ENCODE measurements around the gene SH3TC1. TPM values are rescaled to one million over a fixed set of nuclear protein-coding genes. Genes with fewer than 3 reads are reported as not detected.

The SH3TC1 gene
- total RNA-seq, 2 experiments from 2014 or later: 11.1 to 18.3 TPM

DNA sequence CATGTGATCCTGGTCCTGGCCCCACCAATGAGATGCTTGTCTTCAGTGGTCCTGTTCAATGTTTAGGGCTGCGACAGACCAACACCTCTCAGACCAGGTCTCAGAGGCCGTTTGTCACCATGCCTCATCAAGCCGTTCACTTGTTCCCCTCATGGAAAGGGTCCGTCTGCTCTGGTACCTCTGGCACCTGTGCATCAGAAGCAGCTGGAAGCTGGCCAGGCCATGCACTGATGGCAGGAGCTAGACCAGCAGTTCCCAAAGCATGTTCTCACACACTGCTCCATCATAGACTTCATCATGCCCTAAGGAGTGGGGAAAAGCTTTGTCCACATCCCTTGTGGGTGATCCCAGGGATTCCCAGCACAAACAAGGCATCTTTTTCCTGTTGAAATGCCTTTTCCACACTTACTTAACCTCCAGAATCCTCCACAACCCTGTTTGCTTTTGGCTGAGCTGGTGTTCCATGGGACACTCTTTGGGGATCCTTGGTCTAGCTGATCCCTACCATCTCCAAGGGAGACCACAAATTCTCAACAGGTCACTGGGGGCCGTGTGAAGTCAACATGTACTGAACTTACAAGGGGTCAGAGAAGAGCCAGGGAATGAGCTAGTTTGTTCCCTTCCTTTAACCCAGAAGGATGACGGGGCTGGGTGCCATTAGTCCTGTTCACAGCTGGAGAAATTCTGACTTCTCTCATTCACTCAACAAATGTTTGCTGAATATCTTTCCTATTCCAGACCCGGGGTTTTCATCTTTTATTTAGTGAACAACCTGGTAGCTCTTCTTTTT is 21.8 kb downstream of the SH3TC1 start:
- Mint-ChIP-seq H3K4me1 (peaks cover 26% of the 10 kb centered on the region), H3K27ac (no peak overlapping the region), H3K36me3 (ENCODE audit: low read depth) (peaks cover 20% of the 10 kb centered on the region), H3K9me3 (ENCODE audit: low read depth) (no peaks in the 10 kb centered on the region), H3K27me3 (no peaks in the 10 kb centered on the region), H3K4me3 (no peak overlapping the region)
- CTCF ChIA-PET: interaction anchor here (0.6 to 1.5 kb wide), 7 partner anchors 14 to 1717 kb away, joined by 3 to 4 read pairs (median 3); no protein-coding TSS in a partner anchor
- ATAC-seq (no peak), DNase-seq (no peak)
- intact Hi-C loops (cut with DNase I, micrococcal nuclease): no loop called here
- POLR2A ChIA-PET: no interaction called here

DNA sequence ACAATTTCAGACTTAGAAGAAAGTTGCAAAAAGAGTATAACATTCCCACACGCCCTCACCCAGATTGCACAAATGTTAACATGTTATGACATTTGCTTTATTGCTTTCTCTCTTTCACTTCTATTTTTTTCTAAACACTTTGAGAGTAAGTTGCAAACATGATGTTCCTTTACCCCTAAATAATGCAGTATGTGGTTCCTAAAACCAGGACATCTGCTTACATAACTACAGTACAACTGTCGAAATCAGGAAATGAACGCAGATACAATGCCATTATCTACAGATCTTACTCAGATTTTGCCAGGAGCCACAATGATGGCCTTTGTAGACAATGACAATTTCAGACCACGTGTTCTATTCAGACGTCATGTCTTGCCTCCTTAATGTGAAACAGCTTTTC is 22.4 kb downstream of the SH3TC1 start:
- Mint-ChIP-seq H3K36me3 (ENCODE audit: low read depth) (peaks cover 21% of the 10 kb centered on the region), H3K9me3 (ENCODE audit: low read depth) (no peaks in the 10 kb centered on the region), H3K27ac (no peak overlapping the region), H3K27me3 (no peaks in the 10 kb centered on the region), H3K4me3 (no peak overlapping the region), H3K4me1 (peaks cover 28% of the 10 kb centered on the region)
- DNase-seq (no peak), ATAC-seq (peak; percentile 82)
- ChIA-PET POLR2A (no interaction called here), CTCF (interaction anchor here (0.6 to 1.5 kb wide), 6 partner anchors 14 to 386 kb away, joined by 3 to 4 read pairs (median 3); no protein-coding TSS in a partner anchor)
- intact Hi-C loops (cut with DNase I, micrococcal nuclease): no loop called here

DNA sequence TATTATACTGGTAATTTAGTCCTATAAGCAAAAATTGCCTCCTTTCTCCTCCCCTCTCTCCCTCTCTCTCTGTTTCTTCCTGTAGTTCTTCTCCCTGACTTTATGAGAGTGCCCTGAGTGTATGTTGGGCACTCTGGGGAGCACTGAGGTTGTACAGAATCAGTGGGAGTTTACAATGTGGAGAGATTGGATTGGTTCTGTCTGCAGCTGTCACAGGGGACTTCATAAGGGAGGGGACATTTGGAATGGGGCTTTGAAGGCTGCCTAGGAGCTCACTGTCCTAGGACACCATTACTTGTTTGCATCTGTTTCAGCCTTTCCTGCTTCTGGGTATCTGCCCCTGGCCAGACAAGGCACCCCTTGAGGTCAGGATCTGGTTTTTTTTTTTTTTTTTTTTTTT is 22.9 kb downstream of the SH3TC1 start:
- ChIA-PET CTCF (interaction anchor here (0.7 to 1.3 kb wide), 2 partner anchors 20 to 385 kb away, joined by 3 to 4 read pairs; no protein-coding TSS in a partner anchor), POLR2A (no interaction called here)
- no peak for DNase-seq
- no peak for ATAC-seq
- Mint-ChIP-seq H3K9me3 (ENCODE audit: low read depth) (no peaks in the 10 kb centered on the region), H3K27me3 (no peaks in the 10 kb centered on the region), H3K4me3 (no peak overlapping the region), H3K4me1 (peaks cover 28% of the 10 kb centered on the region), H3K27ac (no peak overlapping the region), H3K36me3 (ENCODE audit: low read depth) (peaks cover 24% of the 10 kb centered on the region)
- intact Hi-C loops (cut with DNase I, micrococcal nuclease): no loop called here

DNA sequence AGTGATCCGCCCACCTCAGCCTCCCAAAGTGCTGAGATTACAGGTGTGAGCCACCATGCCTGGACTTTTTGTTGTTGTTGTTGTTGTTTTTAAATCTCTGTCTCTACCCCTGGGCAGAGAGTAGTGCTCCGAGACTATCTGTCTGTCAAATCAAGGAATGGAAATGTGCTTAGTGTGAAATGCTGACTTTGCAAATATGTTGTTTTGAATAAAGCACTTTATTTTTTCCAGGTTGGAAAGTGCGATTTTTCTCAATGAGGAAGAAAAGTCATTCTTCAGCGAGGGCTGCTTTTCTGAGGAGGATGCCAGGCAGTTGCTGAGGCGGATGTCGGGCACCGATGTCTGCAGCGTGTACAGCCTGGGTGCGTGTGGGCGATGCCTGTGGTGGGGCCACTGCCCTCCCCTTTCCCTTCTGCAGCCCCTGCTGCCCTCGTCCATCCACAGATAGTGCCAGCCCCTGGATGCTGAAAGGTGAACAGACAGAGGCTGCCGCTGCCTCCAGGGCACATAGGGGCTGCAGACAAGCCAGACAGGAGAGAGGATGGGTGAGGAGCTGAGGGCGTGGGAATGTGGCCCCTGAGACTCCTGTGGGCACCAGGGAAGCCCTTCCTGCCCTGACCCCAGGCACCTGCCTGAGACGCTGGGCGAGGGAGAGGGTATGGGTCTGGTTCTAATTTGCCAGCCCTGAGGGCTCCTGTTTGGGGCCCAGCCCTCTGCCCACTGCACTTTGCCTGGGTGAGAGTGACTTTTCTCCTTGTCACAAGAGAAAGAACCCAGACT is 23.7 kb downstream of the SH3TC1 start:
- Mint-ChIP-seq H3K36me3 (ENCODE audit: low read depth) (peaks cover 24% of the 10 kb centered on the region), H3K4me1 (peaks cover 28% of the 10 kb centered on the region), H3K9me3 (ENCODE audit: low read depth) (no peaks in the 10 kb centered on the region), H3K27me3 (no peaks in the 10 kb centered on the region), H3K4me3 (no peak overlapping the region), H3K27ac (no peak overlapping the region)
- ChIA-PET CTCF (no interaction called here), POLR2A (no interaction called here)
- DNase-seq (no peak), ATAC-seq (no peak)
- intact Hi-C loops (cut with DNase I, micrococcal nuclease): no loop called here

DNA sequence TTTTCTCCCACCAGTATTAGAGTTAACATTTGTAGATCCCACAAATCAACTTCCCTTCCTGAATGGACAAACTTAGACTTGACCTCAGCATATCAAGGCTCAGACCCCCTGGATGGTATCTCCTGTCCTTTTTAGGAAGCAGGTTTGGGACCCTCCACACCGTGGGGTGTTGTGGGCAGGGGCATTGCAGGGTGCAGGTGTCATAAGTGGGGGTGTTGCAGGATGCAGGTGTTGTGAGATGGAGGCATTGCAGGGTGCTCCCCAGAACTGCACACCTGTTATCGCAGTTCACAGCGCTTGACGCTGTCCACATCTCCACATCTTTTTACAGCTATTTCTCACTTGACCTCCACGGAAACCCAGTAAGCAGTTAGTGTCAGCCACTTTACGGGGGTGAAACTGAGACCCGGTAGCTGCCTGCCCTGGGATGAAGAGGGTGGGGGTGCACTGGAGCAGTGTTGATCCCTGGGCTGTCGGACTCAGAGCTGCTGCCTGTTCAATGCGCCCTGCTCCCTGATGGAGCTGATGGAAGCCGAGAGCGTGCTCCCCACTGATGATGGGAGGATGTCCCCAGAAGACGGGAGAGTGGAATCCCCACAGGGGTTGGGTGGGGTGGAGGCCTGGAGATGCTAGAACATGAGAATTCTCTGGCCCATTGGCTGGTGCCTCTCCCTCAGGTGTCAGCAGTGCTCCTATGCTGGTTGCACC is 25.3 kb downstream of the SH3TC1 start:
- H3K4me1 Mint-ChIP-seq: peaks cover 43% of the 10 kb centered on the region
- no peak overlapping the region for H3K4me3 Mint-ChIP-seq
- ChIA-PET POLR2A (no interaction called here), CTCF (interaction anchor here (1.2 kb wide), 1 partner anchor 48 kb away, joined by 4 read pairs; no protein-coding TSS in a partner anchor)
- intact Hi-C loops (cut with DNase I, micrococcal nuclease): no loop called here
- H3K9me3 Mint-ChIP-seq (ENCODE audit: low read depth): no peaks in the 10 kb centered on the region
- no peaks in the 10 kb centered on the region for H3K27me3 Mint-ChIP-seq
- no peak for ATAC-seq
- peaks cover 24% of the 10 kb centered on the region for H3K36me3 Mint-ChIP-seq (ENCODE audit: low read depth)
- no peak for DNase-seq
- no peak overlapping the region for H3K27ac Mint-ChIP-seq

DNA sequence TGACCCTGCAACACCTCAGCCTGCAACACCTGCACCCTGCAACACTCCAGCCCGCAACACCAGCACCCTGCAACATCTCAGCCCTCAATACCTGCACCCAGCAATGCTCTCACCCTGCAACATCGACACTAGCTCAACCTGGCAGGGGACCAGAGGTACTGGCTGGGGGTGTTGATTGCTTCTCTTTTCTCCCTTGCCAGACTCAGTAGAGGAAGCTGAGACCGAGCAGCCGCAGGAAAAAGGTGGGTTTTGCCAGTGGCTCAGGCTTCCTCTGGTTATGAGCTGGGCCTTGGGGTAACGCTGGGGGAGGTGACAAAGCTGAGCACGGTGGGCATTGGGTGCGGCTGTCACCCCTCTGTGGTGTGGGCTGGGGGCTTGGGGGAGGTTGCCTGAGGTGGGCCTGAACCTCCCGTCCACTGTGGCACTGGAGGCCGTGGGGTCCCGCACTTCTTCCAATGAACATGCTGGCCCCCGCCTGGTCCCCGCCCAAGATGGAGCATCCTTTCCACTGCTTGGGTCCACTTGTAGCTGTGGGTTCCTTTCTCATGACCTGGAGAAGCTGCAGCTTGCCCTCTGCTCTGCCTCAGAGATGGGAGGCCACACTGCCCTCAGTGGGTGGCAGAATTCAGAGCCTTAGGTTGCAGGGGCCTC is 26.0 kb downstream of the SH3TC1 start:
- CTCF ChIA-PET: no interaction called here
- Mint-ChIP-seq H3K4me1 (peaks cover 46% of the 10 kb centered on the region), H3K4me3 (no peak overlapping the region), H3K27me3 (no peaks in the 10 kb centered on the region), H3K27ac (no peak overlapping the region), H3K36me3 (ENCODE audit: low read depth) (peaks cover 21% of the 10 kb centered on the region), H3K9me3 (ENCODE audit: low read depth) (no peaks in the 10 kb centered on the region)
- ATAC-seq (no peak), DNase-seq (no peak)
- intact Hi-C loops (cut with DNase I, micrococcal nuclease): no loop called here
- POLR2A ChIA-PET: no interaction called here

DNA sequence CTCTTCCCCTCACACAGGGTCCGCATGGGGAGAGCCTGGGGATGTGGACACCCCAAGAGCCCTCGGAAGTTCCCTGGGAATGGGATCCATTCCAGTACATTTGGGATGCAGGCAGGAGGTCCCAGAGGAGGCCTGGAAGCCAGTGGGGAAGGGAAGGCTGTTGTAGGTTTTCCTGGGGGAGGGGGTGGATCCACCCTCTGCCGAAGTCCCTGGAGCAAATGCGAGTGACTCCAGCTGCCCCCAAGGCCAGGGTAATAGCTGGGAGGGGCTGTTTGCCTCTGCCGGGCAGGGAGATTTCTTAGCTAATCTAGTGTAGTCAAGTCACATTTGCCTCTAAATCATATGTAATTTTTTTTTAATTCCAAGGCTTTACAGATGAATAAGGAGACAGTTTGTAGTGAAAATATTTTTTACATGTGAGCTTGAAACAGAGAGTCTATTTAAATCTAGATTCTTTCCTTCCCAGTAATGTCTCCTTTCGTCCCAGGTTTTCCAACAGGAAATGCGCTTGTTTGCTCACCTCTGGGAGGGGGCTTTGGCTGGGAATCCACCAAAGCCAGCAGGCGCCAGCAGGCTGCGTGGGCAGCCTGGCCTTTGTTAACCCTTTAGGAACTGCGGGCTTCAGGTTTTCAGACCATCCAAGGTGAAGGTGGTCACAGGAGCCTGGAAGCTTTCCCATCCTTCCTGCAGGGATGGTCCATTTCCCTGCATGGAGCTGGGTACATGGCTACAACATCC is 26.8 kb downstream of the SH3TC1 start:
- no peak overlapping the region for H3K27ac Mint-ChIP-seq
- peaks cover 46% of the 10 kb centered on the region for H3K4me1 Mint-ChIP-seq
- no peak for DNase-seq
- intact Hi-C loops (cut with DNase I, micrococcal nuclease): no loop called here
- POLR2A ChIA-PET: no interaction called here
- no peak overlapping the region for H3K4me3 Mint-ChIP-seq
- H3K9me3 Mint-ChIP-seq (ENCODE audit: low read depth): no peaks in the 10 kb centered on the region
- CTCF ChIA-PET: interaction anchor here (1.0 kb wide), 1 partner anchor 16 kb away, joined by 3 read pairs; no protein-coding TSS in a partner anchor
- peaks cover 21% of the 10 kb centered on the region for H3K36me3 Mint-ChIP-seq (ENCODE audit: low read depth)
- H3K27me3 Mint-ChIP-seq: no peaks in the 10 kb centered on the region
- no peak for ATAC-seq

DNA sequence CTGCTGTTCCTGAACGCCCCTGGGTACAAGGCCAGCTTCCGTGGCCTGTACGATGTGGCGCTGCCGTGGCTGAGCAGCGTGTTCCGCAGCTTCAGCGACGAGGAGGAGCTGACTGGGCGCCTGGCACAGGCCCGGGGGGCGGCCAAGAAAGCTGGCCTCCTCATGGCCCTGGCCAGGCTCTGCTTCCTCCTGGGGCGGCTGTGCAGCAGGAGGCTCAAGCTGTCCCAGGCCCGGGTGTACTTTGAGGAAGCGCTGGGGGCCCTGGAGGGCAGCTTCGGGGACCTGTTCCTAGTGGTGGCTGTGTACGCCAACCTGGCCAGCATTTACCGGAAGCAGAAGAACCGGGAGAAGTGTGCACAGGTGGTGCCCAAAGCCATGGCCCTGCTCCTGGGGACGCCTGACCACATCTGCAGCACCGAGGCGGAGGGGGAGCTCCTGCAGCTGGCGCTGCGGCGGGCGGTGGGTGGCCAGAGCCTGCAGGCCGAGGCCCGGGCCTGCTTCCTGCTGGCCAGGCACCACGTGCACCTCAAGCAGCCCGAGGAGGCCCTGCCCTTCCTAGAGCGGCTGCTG is 28.2 kb downstream of the SH3TC1 start:
- POLR2A ChIA-PET: no interaction called here
- no peak overlapping the region for H3K4me3 Mint-ChIP-seq
- no peaks in the 10 kb centered on the region for H3K9me3 Mint-ChIP-seq (ENCODE audit: low read depth)
- CTCF ChIA-PET: interaction anchor here (0.6 kb wide), 1 partner anchor 25 kb away, joined by 3 read pairs; no protein-coding TSS in a partner anchor
- DNase-seq (no peak), ATAC-seq (no peak)
- no peaks in the 10 kb centered on the region for H3K27me3 Mint-ChIP-seq
- H3K27ac Mint-ChIP-seq: no peak overlapping the region
- intact Hi-C loops (cut with DNase I, micrococcal nuclease): no loop called here
- peaks cover 23% of the 10 kb centered on the region for H3K36me3 Mint-ChIP-seq (ENCODE audit: low read depth)
- H3K4me1 Mint-ChIP-seq: peaks cover 34% of the 10 kb centered on the region

DNA sequence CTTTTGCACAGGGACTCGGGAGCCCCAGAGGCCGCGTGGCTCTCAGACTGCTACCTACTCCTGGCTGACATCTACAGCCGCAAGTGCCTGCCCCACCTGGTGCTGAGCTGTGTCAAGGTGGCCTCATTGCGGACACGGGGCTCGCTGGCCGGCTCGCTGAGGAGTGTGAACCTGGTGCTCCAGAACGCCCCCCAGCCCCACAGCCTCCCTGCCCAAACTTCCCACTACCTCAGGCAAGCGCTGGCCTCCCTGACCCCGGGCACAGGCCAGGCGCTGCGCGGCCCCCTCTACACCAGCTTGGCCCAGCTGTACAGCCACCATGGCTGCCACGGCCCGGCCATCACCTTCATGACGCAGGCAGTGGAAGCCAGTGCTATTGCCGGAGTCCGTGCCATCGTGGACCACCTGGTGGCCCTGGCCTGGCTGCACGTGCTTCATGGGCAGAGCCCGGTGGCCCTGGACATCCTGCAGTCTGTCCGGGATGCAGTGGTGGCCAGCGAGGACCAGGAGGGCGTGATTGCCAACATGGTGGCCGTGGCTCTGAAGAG is 28.8 kb downstream of the SH3TC1 start:
- intact Hi-C loops (cut with DNase I, micrococcal nuclease): loop anchor here in 1 of 2 experiments (1.0 to 2.0 kb wide), 2 partner anchors 29 to 69 kb away; partner anchors contain the start of genes ABLIM2 and SH3TC1
- Mint-ChIP-seq H3K9me3 (ENCODE audit: low read depth) (no peaks in the 10 kb centered on the region), H3K4me1 (peaks cover 31% of the 10 kb centered on the region), H3K36me3 (ENCODE audit: low read depth) (peaks cover 20% of the 10 kb centered on the region), H3K27me3 (no peaks in the 10 kb centered on the region), H3K4me3 (no peak overlapping the region), H3K27ac (no peak overlapping the region)
- no peak for ATAC-seq
- CTCF ChIA-PET: interaction anchor here (0.6 kb wide), 1 partner anchor 26 kb away, joined by 3 read pairs; no protein-coding TSS in a partner anchor
- POLR2A ChIA-PET: no interaction called here
- DNase-seq: no peak
